Head of caudate nucleus (tissue), 42 donors: Measurements from ENCODE around the gene IL19.
A peak's percentile ranks its signal among the peaks of the same experiment; 100 is the strongest.
"Not testable (repeated sequence)": the region's sequence is repeated elsewhere in the genome, so short reads cannot be mapped to it uniquely, and the experiment has no call there.

Experiments
- DNase-seq, 42 donors: peaks; one replicate each; pipeline versions ENCODE4 v3.0.0 to v3.0.0-alpha.2; 2020 to 2021; ENCODE audit warnings: mixed read lengths in 7 of 42
- intact Hi-C: fragments of 100-400 bp; cut with DNase I; formaldehyde crosslinking; loops from one replicate; pipeline ENCODE4 v1.15.0; 2022

Gene IL19

DNA sequence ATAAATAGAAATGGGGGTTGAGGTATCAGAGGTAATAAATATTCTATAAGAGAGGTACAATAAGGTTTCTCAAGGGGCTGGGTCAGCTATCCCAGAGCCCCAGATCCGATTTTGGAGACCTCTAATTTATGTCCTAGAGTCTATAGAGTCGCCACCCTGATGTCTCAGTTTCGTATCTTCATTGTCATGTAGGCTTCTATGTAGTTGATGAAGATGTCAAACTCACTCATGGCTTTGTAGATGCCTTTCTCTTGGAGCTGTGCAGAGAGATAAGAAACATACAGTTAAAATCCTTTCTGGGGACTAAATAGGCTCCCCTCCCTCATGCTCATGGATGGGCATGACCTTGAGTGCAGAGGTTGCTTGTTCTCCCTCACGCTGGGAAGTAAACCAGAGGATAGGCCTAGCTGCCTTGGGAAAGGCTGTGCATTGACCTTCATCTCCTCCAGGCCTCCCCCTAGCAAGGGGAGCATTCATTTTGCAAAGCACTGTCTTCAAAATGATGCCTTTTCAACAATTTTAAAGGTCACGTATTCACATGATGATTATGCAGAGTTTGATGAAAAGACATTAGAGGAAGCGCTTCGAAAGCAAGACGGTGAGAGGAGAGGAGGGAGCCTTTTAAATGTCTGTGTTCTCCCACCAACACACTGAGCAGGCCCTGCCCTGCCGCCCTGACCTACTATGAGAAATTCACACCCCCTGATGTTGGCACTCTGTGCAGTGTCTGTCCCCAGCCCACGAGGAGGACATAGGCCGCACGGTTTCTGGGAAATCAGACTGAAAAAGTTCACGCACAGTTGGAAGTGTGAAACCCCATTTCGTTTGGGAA, 1.9 kb upstream of the IL19 start:
- intact Hi-C loops, result no loop called here

GRCh38 chr1:206769304-206769731, 1.3 kb upstream of the IL19 start:
- intact Hi-C loops, result no loop called here
- no peak for DNase-seq

More for the DNA sequence above, 1.9 kb upstream of the IL19 start:
- no peak for DNase-seq

DNA sequence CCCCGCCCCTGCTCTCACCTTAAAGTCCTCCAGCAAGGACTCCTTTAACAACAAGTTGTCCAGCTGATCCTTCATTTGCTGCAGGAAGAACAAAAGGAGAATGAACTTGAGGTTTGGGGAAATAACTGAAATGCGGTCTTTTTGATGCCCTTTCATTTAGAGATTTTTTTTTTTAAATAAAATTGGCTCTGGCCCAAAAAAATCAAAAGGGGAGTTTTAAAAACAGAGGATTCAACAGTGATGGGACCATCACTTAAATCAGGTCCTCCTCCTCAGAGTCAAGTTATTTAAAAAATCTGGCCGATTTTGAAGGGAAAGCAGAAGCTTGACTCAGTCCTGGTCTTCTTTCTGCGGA, 742 bp downstream of the IL19 start:
- intact Hi-C loops, result no loop called here
- no peak for DNase-seq

DNA sequence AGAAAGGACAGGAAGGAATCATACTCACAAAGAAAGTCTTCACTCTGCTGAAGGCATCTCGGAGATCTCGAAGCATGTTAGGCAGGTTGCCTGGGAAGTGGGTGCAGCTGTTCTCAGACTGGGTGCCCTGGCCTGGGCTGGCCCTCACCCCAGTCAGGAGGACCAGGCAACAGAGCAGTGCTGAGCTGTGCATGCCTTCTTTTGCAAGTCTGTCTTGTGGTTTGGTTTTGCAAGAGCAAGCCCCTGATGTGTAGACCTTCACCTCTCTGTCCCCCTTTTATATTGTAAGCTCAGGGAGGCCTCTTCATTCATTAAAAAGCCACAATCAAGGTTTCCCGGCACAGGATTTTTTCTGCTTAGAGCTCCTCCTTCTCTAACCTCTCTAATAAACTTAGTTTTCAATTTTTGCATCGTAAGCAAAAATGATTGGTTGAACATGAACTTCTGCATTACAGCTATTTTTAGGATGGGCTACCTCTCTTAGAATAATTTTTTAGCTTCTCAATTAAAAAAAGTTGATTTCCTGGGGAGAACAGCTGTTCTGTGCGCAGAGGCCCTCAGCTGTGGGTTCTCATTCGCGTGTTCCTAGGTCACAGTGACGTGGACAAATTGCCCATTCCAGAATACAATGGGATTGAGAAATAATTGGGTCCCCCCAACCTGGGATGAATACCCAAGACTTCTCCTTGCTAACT, 1.8 kb downstream of the IL19 start, which contains the start of gene IL10:
TSS of gene IL10 (minus strand) at position 252 of the 695 bp plus-strand sequence. CDS start at position 193, 59 bp downstream.
- DNase-seq, result peak in 35 of 42 donors; percentile 10 to 67 (median 32)

GRCh38 chr1:206774093-206774492, 3.5 kb downstream of the IL19 start:
- DNase-seq, result no peak
- intact Hi-C loops, result no loop called here

More for the DNA sequence above, 1.8 kb downstream of the IL19 start, which contains the start of gene IL10:
- intact Hi-C loops, result no loop called here

DNA sequence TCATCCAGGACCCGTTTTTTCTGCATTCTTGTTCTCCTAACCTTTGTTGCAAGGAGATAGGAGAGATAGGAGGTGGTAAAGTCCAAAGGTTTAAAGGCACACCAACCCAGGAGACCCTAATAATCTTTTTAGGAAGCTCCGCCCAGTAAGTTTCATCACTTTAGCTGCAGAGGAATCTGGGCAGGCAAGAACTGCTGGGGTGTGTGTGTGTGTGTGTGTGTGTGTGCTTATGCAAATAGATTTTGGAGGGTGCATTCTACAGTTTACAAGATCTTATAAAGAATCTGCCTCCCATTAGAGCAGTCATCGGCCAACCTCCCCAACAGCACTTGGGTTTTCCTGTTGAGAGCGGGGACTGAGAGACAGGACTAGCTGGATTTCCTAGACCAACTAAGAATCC, 5.7 kb downstream of the IL19 start:
- intact Hi-C loops, result no loop called here
- no peak for DNase-seq

- DNase-seq, result no peak
- intact Hi-C loops, result no loop called here
Measured at GRCh38 chr1:206778031-206778430, 7.5 kb downstream of the IL19 start.

GRCh38 chr1:206778911-206779310, 8.3 kb downstream of the IL19 start:
- intact Hi-C loops, DNase-seq: not testable (repeated sequence)

GRCh38 chr1:206779638-206780037, 9.1 kb downstream of the IL19 start:
- DNase-seq, result no peak
- intact Hi-C loops, result no loop called here

GRCh38 chr1:206782448-206782847, 11.9 kb downstream of the IL19 start:
- intact Hi-C loops, result no loop called here
- no peak for DNase-seq

DNA sequence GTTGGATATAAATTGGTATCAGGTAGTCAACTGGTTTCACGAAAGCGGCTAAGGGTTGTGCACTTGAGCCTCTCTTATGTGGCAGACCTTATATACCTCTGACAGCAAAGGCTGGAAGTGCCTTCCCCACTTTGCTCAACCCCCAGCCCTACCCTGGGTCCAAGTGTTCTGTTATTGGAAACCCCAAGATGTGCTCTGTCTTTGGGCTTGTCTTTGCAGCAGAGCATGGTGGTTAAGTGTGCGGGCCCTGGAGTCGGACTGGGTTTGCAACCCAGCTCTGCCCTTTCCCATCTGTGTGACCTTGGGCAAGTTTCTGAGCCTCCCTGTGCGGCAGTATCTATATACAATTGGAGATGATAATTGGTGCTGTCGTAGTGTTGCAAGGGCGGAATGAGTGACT, 12.9 kb downstream of the IL19 start:
- DNase-seq, result no peak
- intact Hi-C loops, result no loop called here

DNA sequence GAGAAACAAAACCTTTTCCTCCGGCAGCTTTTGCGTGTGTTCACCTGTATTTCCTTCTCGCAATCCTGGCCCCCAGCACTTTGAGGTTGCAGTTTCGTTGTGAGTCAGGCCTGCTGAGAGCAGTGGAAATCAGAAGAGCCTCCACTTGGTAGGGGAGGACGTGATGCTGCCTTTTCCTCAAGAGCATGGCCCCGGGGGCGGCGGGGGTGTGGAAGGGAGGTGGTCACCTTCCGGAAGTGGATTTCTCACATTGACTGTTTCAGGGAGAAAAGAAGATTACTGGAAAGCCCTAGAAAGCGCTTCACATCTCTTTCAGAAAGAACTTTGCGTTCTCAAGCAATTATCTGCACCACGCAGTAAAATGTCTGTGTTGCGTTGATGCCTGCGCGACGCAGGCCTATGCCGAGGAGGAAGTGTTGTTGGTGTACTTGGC, 13.9 kb downstream of the IL19 start:
- intact Hi-C loops, result no loop called here
- no peak for DNase-seq

DNA sequence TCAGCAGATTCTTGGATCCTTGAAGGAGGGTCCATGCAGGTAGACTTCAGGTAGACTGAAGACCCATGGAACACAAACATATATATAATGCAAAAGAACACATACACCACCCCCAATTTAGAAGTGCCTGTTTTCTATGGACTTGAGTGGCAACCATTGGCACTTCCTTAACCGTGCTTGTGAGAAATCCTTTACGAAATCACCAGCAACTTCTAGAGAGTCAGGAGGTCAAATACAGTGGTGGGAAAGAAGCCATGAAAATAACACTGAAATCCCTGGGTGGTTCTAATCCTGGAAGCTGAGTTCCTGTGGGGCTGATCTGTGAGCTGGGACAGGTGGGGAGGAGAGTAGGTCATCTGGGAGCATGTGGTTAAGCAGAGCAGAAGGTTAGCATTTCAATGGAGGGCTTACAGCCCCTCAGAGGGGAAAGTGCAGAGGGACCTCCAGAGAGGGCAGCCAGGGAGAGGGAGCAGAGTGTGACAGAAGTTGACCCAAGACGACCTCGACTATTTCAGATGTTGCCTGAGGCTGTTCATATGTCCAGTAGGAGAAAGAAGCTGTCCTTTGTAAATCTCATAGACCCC, 14.7 kb downstream of the IL19 start:
- intact Hi-C loops, result no loop called here

DNA sequence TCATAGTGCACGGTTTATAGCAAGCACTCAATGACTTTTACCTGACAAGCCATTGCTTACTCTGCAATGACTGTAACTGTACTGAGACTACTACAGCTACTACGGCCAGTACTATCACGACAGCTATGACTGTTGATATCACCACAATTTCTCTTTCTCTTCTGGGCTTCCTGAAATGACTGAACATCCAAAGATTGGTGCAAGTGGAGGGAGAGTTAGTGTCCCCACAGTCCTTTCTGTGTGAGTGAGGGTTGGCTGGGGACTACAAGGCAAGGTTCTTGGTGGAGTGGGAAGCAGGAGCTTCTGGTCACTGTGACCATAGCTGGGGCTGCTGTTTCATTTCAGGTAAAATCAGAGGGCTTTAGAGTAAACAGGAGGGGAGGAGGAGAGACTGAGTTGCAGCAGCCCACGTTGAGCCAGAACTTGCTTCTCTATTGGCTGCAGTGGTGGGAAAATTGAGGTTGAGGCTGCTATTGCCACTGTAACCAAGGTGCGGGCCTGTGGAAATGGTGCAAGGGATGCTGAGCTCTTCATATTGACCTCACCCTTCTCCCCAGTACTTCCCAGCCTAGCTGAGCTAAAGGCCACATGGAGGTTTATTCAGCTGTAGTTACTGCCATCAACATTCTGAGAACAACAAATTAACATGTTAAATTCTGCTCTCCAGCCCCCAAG, 15.8 kb downstream of the IL19 start:
- intact Hi-C loops, result no loop called here
- DNase-seq, result no peak

More for the DNA sequence above, 14.7 kb downstream of the IL19 start:
- DNase-seq, result no peak

DNA sequence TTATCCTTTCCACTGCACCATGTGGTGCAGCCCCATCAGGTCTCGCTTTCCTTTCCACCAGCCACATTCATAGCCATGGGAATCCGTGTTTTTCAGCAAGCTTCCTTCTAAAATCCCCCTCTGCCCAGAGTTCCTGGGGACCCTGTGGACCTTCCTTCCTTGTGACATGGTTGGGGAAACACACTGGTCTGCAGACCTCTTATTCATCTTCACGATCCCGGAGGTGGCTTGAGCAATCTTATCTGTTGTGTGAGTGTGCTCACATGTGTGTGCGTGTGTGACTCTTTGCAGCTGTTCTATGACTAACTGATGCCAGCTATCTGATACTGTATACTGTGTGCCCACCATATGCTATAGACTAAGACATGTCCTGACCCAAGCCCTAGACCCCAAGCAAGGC, 17.3 kb downstream of the IL19 start:
- no peak for DNase-seq
- intact Hi-C loops, result no loop called here

- intact Hi-C loops, result no loop called here
- no peak for DNase-seq
Measured at GRCh38 chr1:206788487-206789050, 18.0 kb downstream of the IL19 start.

- intact Hi-C loops, result no loop called here
- DNase-seq, result no peak
Measured at GRCh38 chr1:206790502-206791250, 20.1 kb downstream of the IL19 start.

DNA sequence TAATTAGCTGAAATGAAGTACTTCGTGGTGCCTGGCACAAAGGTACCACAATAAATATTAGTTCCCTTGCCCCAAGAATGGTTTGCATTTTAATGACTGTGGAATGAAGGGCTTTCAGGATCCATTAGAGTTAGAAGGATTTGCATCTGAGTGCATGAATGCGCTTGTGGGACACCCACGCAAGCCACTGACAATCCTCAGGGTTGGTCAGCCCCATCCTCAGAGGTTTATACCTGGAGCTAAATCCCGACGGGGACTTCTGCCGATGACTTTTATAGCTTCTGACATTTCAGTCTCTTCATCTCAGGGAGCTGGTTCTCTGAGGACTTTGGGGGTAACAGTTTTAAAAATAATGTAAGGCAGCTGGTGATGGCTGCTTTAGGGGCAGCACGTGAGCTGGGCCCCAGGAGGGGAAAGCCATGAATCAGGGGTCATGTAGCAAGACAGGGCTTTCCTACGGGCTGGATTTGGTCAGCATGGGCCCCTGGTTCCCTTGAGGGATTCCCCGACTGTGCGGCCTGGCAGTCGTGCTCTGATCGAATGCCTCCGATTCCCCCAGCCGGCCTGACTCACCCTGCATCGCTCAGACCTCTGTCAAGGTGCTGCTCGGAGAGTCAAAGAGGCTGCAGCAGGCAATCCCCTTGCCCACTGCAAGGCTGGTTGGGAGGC, 22.5 kb downstream of the IL19 start:
- intact Hi-C loops, result no loop called here
- DNase-seq, result no peak
